Activated CD8-positive, alpha-beta memory T cell treated with anti-CD3 and anti-CD28 coated beads for 48 hours (primary cell): ENCODE results near the gene CEP68.
A peak's percentile ranks its signal among the peaks of the same experiment; 100 is the strongest.
"Not testable (repeated sequence)": the region's sequence is repeated elsewhere in the genome, so short reads cannot be mapped to it uniquely, and the experiment has no call there.

Source experiments
- DNase-seq, 3 experiments: peaks; one replicate each; pipeline ENCODE4 v3.0.0-alpha.2; 2020; ENCODE audit warnings: low read depth in 2 of 3, low spot score in 2 of 3

The CEP68 gene

GRCh38 chr2:65056215-65057053, at the start of gene CEP68:
Gene CEP68 (plus strand): TSS chr2:65056416. CDS start chr2:65069445, 13,029 bp downstream.
- peak; percentile 76 to 87 (median 84) for DNase-seq

GRCh38 chr2:65013776-65014175, 42.4 kb upstream of the CEP68 start:
- no peak for DNase-seq

GRCh38 chr2:65015731-65016130, 40.5 kb upstream of the CEP68 start:
- no peak for DNase-seq

GRCh38 chr2:65016789-65017188, 39.4 kb upstream of the CEP68 start:
- DNase-seq, result no peak

GRCh38 chr2:65017335-65017734, 38.9 kb upstream of the CEP68 start:
- DNase-seq, result no peak

- no peak for DNase-seq
Measured at GRCh38 chr2:65018141-65018582, 38.1 kb upstream of the CEP68 start.

- DNase-seq, result no peak
Measured at GRCh38 chr2:65019010-65019409, 37.2 kb upstream of the CEP68 start.

- DNase-seq, result no peak
Measured at GRCh38 chr2:65019675-65020195, 36.5 kb upstream of the CEP68 start.

GRCh38 chr2:65020251-65020650, 36.0 kb upstream of the CEP68 start:
- DNase-seq, result not testable (repeated sequence)

- DNase-seq, result no peak
Measured at GRCh38 chr2:65020943-65021528, 35.2 kb upstream of the CEP68 start.

- DNase-seq, result no peak
Measured at GRCh38 chr2:65021709-65022108, 34.5 kb upstream of the CEP68 start.

GRCh38 chr2:65022189-65022588, 34.0 kb upstream of the CEP68 start:
- no peak for DNase-seq

- DNase-seq, result no peak
Measured at GRCh38 chr2:65023742-65024141, 32.5 kb upstream of the CEP68 start.

GRCh38 chr2:65024149-65024829, 31.9 kb upstream of the CEP68 start:
- no peak for DNase-seq

GRCh38 chr2:65025453-65026123, 30.6 kb upstream of the CEP68 start:
- no peak for DNase-seq

GRCh38 chr2:65026154-65026553, 30.1 kb upstream of the CEP68 start:
- DNase-seq, result no peak

- no peak for DNase-seq
Measured at GRCh38 chr2:65026704-65027464, 29.3 kb upstream of the CEP68 start.

- no peak for DNase-seq
Measured at GRCh38 chr2:65027616-65028244, 28.5 kb upstream of the CEP68 start.

GRCh38 chr2:65030476-65031332, 25.5 kb upstream of the CEP68 start:
- DNase-seq, result no peak
